Anterior cingulate cortex (tissue), 58 donors: Measurements from ENCODE around the gene PACSIN3.
A peak's percentile ranks its signal among the peaks of the same experiment; 100 is the strongest.
"Not testable (repeated sequence)": the region's sequence is repeated elsewhere in the genome, so short reads cannot be mapped to it uniquely, and the experiment has no call there.

Source experiments
- DNase-seq, 58 donors: peaks; one replicate each; lab custom pipeline; 2025; lab: John Stamatoyannopoulos, UW

The PACSIN3 gene

DNA sequence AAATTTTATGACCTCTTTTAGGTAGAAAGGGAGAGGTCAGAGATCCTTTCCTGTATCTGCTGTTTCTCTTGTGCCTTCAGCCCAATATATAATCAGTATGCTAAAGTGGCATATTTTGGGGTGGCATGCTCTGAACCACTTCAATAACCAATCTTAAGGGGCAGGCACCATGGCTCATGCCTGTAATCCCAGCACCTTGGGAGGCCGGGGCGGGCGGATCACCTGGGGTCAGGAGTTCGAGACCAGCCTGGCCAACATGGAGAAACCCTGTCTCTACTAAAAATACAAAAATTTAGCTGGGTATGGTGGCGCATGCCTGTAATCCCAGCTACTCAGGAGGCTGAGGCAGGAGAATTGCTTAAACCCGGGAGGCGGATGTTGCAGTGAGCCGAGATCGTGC is 11.9 kb upstream of the PACSIN3 start:
- DNase-seq, result not testable (repeated sequence)

DNA sequence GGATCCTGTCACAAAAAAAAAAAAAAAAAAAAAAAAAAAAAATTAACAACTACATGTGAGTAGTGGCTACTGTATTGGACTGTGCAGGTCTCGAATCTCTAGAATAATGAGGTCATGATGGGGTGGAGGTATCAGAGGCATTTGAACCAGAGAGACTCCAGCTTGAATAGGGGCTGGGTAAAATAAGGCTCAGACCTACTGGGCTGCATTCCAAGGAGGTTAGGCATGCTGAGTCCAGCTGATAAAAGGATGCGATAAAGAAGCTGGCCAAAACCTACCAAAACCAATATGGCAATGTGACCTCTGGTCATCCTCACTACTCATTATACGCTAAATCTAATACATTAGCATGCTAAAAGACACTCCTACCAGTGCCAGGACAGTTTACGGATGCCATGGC is 5.9 kb upstream of the PACSIN3 start:
- no peak for DNase-seq

DNA sequence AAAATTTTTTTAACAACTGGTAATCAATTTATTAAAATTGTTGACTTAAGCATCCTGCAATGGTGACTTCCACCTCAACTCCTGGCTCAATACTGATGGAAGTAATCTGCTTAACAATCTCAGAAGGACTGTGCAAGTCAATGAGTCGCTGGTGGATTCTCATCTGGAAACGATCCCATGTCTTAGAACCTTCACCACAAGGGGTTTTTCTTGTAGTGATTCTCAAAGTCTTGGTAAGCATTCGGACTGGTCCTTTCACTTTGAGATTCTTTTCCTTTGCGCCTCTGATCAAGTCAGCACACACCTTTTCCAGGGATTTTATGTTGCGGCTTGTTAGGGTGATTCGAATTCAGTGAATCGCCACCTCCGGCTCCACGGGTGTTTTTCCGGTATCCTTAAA is 4.9 kb upstream of the PACSIN3 start:
- not testable (repeated sequence) for DNase-seq

DNA sequence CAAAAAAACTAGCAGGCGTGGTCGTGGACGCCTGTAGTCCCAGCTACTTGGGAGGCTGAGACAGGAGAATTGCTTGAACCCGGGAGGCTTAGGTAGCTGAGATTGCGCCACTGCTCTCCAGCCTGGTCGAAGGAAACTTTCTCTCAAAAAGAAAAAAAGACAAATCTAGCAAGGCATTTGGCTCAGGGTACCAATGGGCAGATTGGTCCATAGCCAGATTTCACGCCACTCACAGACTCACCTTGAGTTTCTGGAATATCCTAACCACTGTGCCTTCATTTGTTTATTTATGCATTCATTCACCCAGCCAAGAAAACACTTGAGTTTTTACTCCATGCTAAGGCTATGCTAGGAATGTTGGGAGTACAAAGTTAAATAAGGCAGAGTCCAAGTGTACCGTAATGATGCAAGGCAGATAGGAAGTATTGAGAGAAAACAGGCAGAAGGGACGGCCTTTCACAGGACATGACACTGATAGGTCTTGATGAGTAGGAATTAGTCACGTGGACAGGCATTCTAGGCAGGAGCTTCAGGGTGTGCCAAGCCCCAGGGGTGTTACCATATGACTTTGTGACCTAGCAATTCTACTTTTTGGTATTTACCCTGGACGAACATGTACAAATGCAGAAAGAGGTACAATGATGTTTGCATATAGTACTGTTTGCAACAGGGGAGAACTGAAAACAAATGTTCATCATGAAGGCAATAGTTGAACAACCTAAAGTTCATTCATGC is 3.0 kb upstream of the PACSIN3 start:
- no peak for DNase-seq

DNA sequence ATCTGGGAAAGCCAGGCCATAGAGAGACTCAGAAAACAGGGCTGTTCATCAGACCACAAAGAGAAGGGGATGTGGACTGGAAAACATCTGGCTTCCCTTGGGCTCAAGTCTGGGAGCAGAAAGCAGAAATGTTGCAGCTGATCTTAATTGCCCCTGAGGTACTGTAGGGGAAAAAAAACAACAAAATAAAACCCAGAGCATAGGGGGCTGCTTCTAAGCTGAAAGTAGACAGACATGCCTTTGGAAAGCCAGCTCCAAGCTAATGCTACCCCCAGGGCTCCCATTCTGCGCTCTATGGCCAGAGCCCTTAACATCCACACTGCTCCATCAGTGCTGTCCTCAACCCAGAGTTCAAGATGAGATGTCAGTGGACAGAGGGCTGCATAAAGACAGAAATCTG is 2.0 kb upstream of the PACSIN3 start:
- DNase-seq, result no peak

DNA sequence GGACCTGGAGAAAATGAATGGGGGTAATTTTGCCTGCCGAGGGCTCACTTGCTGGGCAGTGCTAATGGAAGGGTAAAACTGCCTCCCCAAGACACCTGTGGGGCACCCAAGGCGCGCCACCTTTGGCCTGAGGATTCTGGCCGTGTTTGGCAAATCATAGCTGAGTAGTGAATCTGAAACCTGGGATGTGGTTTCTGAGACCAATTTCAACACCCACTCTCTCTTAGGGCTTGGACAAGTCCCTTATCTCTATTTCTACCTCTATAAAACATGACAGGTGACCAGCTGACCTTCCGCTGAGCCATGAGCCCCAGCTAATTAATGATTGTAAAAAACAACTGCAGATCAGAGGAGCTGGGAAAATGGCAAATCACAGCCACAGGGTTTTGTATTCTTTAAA is 1.5 kb upstream of the PACSIN3 start:
- DNase-seq, result no peak

DNA sequence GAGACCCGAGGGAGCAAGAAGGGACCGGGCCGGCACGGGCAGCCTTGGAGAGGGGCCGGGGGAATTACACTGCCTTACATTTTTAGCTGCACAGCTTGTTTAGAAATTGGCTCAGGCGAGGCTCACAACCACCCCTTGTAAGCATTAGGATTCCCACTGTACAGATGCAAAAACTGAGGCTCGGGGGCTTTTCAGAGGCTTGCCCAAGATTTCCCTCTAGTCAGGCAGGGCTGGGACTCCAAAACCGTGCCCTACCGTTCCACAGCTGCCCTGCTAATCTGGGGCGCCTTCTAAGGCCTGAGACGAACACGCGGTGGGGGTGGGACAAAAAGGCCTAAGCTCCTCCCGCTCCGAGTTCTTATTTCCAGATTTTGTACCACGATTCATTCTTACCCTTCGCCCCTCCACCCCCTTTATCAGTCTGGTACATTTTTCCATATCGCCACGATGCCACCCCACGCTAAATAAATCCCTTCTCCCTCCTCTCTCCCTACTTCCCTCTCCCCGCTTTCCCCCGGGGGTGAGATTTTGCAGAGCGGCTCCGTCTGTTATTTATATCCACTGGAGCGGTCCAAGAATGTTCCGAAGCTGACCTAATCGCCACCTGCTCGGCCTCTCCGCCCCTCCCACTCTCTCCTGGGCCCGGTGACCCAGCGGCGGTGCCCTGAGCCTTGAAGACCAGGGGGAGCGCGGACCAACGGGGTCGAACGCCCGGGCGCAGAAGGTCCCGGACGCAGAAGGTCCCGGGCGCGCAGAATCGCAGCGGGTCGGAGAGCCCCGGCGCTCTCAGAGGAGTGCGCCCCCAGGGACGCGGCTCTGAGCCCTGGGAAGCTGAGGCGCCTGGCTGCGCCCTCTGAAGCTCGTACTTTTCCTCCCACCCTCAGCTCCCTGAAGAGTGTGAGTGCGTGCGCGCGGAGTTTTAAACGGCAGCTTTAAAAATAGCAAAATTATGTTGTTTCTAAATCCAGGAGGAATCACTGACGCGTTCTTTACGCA is 764 bp upstream of the PACSIN3 start:
- peak in 24 of 58 donors; percentile 15 to 56 (median 38) for DNase-seq

DNA sequence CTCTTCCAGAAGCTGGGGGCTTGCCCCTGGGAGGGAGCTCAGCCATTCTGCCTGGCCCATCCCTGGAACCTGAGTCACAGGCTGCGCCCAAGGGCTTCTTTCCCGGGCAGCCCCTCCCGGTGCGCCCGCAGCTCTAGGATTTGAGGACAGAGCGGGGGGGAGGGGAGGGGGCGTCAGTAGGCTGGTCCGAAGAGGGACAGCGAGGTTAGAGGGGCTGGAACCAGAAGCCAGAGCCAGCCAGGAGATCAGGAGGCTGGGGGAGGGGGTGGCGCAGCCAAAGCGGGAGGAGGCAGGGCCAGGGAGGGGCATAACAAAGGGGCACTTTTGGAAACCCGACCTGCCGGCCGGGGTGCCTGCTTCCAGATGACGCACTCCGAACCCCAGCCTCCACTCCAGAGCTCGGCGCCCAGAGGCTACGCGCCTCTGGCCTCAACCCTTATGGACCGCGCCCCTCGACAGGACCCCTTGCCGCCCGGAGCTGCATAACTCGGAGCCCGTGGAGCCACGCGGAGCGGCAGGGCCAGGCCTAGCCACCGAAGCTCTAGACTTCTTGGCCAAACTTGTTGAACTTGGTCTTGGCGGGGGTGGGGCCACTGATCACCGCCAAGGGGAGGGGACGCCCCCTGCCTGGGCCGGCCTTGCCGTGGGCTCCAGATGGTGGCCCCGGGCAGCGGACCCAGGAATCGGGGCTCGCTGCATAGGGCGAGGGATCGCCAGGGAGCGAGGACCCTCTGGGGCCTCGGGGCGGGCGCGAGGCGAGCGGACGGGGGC is 744 bp downstream of the PACSIN3 start:
- peak in 25 of 58 donors; percentile 22 to 72 (median 50) for DNase-seq

DNA sequence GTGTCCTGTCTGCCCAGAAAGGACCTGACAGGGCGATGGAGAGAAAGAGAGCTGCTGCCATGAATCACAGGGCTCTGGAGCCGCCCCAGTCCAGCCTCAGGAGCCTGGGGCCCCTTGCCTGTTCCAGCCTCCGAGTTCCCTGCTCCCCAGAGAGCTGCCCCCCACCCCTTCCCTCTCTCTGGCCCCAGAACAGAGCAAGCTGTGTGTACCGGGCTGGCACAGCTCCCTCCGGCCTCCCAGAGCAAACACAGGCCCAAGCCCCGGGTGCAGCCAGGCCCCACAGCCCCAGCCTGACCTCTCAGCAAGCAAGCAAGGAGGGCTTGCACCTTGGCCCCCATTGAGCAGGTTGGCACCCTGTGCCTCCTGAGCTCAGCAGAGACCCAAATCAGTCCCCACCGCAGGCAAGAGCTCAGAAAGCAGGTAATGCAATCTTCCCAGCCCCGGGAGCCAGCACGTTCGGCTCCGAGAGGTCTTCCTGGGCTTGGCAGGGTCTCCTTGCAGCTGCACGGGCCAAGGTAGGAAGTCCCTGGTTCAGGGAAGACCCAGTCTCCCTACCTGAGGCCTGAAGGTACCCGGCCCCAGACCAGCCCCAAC is 1.4 kb downstream of the PACSIN3 start:
- DNase-seq, result peak in 53 of 58 donors; percentile 35 to 91 (median 78)

DNA sequence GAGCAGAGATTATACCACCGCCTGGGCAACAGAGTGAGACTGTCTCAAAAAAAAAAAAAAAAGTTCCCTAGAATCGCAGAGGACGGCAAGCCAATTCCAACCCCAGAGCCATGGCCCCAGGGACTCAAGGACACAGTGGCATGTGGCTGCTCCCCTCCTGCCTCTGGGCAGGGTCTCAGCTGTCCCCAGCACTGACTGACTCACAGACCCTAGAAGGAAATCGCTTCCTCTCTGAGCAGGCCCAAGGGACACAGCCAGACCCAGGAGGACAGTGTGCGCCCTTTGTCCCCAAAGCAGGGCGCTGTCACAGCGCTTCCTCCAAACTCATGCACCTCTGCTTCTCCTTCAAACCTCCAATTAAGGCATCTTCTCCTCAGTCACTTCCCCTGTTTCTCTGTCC is 2.3 kb downstream of the PACSIN3 start:
- DNase-seq, result no peak

DNA sequence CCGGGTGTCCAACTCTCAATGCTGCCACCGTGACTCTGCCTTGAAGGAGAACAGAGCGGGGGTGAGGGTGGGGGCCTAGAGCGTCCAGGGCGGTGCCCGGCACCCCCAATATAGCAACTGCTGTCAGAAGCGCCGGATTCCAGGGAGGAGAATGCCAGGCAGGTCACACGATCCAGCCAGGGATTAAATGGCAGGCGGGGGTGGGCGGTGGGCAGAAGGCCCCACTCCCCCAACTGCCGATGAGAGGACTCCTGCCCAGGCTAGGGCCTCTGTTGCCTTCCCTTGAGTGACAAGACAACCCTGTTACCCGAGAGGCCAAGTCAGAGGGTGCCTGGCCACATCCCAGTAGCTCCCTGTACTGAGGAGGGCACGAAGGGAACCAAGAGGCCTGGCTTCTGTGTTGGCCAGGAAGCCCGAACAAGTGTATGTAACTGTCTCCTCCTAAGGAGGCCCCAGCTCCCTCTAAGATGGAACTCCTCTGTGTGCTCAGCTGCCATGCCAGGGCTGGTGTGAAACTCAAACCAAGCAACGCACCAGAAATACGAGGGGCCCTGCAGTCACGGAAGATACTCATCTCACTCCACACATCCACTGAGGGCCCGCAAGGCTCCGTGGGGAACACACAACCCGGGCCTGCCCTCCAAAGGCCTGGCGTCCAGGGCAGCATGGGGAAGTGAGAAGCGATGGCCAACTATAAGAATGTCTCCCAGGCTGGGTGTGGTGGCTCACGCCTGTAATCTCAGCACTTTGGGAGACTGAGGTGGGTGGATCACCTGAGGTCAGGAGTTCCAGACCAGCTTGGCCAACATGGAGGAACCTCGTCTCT is 3.0 kb downstream of the PACSIN3 start:
- DNase-seq, result no peak

DNA sequence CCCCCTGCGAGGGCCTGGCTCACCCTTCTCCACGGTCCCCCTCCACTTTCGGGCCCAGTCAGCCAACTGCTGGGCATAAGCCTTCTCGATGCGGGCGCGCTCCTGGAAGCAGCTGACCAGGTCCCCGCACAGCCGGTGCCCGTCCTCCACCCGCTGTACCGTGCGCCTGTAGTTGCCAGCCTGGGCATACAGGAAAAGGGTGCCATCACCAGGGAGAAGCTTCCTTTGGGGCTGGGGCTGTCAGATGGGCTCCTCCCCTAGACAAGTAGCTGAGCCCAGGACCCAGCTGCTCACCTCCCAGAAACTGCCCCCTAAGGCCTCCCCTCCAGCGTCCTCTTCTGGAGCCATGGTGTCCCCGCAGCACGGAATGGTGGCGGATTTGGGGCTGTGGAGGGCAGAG is 3.9 kb downstream of the PACSIN3 start:
- DNase-seq, result no peak

DNA sequence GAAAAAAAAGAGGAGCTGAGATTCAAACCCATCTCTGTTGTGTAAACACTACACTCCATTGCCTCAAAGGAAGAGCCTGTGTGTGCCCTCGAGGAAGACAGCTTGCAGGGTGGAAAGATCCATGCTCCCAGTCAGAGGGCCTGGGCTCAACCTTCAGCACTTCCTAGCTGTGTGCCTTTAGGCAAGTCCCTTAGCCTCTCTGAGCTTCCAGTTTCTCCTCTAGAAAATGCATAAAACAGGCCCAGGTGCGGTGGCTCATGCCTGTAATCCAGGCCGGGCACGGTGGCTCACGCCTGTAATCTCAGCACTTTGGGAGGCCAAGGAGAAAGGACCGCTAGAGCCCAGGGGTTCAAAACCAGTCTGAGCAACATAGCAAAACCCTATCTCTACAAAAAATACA is 5.0 kb downstream of the PACSIN3 start:
- no peak for DNase-seq

DNA sequence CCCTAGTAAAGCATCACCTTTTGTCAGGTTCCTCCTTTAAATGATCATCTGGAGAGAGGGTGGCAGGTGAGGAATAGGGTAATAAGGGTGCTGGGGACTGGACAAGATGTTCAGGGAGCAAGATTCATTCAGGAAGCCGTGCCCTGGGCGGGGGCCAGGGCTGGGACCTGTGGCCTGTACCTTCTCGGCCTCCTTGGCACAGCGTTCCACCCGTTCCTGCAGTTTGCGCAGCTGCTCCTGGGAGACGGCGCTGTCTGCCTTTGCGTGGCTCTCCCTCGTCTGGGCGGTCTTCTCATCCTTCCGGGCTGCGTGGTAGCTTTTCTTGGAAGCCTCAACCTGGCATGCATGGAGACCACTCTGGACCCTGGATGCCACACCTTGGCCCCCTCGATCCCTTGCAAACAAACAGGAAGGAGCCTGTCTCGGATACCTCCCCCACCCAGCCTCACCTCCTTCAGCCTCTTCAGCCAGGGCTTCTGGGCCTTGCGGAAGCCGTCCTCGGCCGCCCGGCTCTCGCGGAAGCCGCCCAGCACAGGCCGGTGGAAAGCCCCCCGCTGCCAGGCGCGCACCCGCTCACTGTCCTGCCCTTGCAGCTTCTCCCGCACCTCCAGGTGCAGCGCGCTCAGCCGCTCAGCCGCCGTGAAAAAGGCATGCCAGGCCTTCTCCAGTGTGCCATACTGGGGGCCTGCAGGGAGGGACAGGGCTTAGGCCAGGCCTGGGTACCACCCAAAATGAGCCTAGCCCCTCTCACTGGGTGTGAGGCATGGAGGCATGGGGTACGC is 6.0 kb downstream of the PACSIN3 start:
- DNase-seq, result no peak

DNA sequence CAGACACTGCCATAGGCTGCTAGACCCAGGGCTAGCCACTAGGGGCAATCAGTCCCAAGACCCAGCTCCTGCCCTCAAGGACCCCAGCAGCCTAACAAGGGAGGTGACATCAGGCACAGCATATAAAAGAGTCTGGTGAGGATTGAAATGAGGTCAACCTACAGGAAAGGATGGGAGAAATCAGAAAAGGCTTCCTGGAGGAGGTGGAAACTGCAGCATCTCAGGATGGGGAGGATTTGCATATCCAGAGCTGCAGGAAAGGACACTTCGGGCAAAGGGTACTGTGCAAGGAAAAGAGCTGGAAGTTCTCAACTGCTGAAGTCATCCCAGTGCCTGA is 6.6 kb downstream of the PACSIN3 start:
- peak in 11 of 58 donors; percentile 13 to 52 (median 29) for DNase-seq

DNA sequence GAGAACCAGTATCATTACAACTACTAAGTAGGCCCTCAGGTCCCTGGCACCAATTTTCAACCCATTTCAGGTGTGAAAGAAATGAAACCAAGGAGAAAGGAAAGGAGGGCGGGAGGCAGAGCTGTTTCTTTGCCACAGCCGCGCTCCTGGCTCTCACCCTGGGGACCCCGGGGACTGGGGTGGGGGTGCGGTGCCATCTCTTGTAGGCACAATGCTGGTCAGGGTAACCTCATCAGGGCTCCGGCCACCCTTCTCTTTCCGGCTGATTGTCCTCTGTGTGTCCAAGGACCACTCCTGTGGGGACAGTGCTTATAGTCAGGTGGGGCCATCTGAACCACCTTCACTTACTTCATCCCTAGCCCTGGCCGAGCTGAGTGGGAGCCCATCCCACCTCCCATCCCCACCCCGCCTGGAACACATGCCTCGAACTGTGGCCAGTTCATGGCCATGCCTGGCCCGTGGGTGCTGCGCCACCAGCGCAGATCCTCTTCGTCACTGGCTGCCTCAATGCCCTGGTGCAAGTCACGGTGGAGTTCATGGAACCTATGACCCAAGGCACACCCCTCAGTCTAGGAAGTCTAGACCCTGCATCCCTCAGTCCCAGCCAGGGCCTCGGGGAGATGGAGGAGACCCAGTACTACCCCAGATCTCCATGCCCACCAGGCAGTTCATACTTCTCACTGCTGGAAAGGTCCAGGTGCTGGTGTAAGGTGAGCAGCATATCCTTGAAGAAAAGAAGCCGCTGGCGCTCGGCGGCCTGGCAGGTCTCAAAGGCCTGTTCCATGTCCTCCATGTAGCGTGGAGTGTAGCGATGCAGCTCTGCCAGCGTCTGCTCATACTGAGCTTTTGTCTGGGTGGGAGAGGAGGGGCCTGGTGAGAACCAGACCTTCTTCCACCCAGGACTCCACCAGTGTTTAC is 7.2 kb downstream of the PACSIN3 start:
- no peak for DNase-seq

DNA sequence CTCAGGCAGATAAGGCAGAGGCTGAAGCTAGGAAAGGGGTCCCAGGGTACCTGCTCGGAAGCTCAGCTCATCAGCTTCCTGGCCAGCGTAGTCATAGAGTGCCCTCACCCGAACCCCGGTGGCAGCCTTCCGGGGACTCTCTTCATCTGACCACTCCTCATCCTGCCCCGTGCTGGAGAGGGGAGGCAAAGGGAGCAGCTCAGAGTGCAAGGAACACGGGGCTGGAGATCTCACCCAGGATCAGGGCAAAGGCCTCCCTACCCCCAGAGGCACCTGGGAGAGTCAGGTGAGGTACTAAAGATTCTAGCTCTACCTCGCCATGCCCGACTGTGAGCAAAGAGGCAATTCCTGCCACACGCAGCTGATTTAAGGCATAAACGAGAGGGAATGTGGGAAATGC is 7.9 kb downstream of the PACSIN3 start:
- no peak for DNase-seq

DNA sequence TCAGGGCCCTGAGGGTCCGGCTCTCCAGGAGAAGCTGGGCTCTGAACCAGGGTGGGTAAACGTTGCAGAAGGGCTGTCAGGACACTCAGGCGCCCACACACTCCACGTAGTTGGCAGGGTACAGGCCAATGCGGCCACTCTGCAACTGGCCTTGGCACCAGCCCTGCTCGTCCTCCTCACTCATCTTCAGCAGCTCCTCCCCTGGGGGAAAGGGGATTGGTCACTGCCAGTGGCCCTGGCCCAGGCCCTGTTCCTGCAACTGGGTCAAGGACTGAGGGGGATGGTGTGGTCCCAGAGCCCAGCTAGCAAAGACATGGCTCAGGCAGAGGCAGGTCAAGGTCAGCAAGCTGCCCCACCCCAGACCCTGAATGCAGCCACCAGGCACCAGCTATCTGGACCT is 8.4 kb downstream of the PACSIN3 start:
- peak in 1 of 58 donors; percentile 51 for DNase-seq
